Mesangial cell (primary cell): Measurements from ENCODE around the gene ASB15. TPM values are rescaled to one million over a fixed set of nuclear protein-coding genes. Genes with fewer than 3 reads are reported as not detected.

ENCODE experiments used
- total RNA-seq: library from RNA; depleted of rRNA; stranded (reverse); fragments of >200 nt; gene quantifications from 2 replicates; pipeline ENCODE4 v1.2.3, GENCODE V29; 2015

The ASB15 gene
- not detected in 2 replicates for total RNA-seq

GRCh38 chr7:123601530-123601929 lies at the start of gene ASB15:
TSS of gene ASB15 (plus strand) at chr7:123601821. CDS start at chr7:123614503, 12,682 bp downstream.

GRCh38 chr7:123557398-123558288 lies 44.0 kb upstream of the ASB15 start, which contains the start of gene NDUFA5:
TSS of gene NDUFA5 (minus strand) at chr7:123557818. CDS start at chr7:123557795, 23 bp downstream.

GRCh38 chr7:123655614-123656013 lies 54.0 kb downstream of the ASB15 start, which contains the start of gene LMOD2:
TSS of gene LMOD2 (plus strand) at chr7:123655866. CDS start at chr7:123655964, 98 bp downstream.

Other genes with a start within 250 kb of the ASB15 start
- gene IQUB, start 67.2 kb upstream of the ASB15 start, total RNA-seq = 0.33 and 0.89 TPM in 2 replicates
- gene NDUFA5, start 44.0 kb upstream of the ASB15 start, total RNA-seq = 12.1 and 12.3 TPM in 2 replicates
- gene LMOD2, start 54.0 kb downstream of the ASB15 start, total RNA-seq = not detected in 2 replicates
- gene WASL, start 147.2 kb downstream of the ASB15 start, total RNA-seq = 13.5 and 21.4 TPM in 2 replicates
- not detected in 2 replicates for gene HYAL4, start 243.3 kb downstream of the ASB15 start, total RNA-seq